COLO668 (cell line): Measurements from ENCODE around the gene OR13C2.
A peak's percentile ranks its signal among the peaks of the same experiment; 100 is the strongest.
"Not testable (repeated sequence)": the region's sequence is repeated elsewhere in the genome, so short reads cannot be mapped to it uniquely, and the experiment has no call there.

ENCODE experiments used
- DNase-seq: peaks from one replicate; lab custom pipeline; 2025; ENCODE audit not compliant: unreplicated experiment; lab: John Stamatoyannopoulos, UW

The OR13C2 gene, protein sequence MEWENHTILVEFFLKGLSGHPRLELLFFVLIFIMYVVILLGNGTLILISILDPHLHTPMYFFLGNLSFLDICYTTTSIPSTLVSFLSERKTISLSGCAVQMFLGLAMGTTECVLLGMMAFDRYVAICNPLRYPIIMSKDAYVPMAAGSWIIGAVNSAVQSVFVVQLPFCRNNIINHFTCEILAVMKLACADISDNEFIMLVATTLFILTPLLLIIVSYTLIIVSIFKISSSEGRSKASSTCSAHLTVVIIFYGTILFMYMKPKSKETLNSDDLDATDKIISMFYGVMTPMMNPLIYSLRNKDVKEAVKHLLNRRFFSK

DNA sequence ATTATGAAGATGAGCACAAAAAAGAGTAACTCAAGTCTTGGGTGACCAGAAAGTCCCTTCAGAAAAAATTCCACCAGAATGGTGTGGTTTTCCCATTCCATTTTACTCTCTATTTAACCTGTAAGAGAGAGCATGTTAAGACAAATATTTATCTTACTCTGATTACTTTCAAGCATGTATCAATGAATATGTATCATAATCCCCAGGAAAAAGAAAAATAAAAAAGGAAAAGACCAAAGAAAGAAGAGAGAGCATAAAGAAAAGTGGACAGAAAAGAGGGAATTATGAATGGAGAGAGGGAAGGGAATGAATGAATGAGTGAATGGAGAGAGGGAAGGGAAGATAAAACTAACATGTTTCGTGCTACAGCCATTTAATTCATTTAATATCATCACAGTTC lies at the start of gene OR13C2:
TSS of gene OR13C2 (minus strand) at position 101 of the 400 bp plus-strand sequence. CDS start at position 101, 0 bp downstream.
- DNase-seq = not testable (repeated sequence)

DNA sequence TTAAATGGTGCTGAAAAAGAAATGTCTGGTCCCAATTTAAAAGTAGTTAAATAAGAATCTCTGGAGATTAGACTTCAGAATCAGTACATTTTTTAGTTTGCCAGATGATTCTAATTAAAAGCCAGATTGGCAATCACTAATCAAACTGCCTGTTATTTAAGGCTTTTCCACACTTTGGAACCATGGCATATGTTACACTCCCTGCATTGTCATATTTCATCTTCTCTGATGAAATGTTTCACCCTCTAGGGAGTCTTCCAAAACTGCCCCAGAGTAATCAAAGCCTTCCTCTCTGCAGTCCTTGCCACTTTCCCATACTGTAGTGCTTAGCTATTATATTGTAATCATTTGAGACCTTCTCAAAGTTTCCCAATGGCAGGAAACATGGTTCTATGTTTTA lies 30.0 kb upstream of the OR13C2 start:
- no peak for DNase-seq

DNA sequence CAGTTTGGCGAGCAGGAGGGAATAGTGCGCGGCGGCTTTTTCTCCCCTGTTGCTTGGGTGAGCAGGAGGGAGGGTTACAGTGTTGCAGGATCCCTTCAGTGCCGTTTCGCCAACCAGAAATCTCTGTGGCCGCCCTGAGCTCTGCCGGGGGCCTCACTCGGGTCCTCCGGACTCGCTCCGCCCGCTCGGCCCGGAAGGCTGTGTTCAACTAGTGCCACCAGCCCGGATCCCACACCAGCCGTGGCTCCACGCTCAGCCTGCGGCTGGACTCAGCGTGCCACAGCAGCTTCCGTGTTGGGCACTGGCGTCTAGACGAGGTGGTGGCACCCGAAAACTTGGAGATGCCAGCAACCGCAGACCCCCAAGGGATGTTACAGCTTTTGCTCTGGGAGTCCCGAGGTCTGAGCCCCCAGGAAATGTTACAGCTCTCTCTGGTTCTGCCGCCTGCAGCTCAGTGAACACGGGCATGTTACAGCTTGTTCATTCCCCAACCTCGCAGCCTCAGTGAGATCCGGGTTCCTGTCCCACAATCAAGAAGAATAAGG lies 28.6 kb upstream of the OR13C2 start:
- no peak for DNase-seq

DNA sequence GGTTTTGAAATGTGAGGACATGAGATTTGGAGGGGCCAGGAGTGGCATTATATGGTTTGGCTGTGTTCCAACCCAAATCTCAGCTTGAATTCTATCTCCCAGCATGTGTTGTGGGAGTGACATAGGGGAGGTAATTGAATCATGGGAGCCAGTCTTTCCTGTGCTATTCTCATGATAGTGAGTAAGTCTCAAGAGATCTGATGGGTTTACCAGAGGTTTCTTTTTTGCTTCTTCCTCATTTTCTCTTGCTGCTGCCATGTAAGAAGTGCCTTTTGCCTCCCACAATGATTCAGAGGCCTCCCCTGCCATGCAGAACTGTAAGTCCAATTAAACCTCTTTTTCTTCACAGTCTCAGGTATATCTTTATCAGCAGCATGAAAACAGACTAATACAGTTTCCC lies 20.5 kb upstream of the OR13C2 start:
- not testable (repeated sequence) for DNase-seq

DNA sequence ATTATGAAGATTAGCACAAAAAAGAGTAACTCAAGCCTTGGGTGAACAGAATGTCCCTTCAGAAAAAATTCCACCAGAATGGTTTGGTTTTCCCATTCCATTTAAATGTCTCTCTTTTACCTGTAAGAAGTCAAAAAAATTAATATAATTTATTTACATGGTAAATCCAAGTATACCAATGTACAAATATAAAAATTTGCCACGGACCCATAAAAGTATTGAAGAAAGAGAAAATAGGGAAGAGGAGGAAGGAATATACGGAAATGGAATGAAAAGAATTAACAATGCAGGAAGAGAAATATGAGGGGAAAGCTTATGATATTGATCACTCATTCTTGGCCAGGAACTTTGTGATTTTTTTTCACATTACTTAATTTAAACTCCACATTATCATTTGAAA lies 12.7 kb upstream of the OR13C2 start, which contains the start of gene OR13C9:
TSS of gene OR13C9 (minus strand) at position 101 of the 400 bp plus-strand sequence. CDS start at position 101, 0 bp downstream.
- no peak for DNase-seq

DNA sequence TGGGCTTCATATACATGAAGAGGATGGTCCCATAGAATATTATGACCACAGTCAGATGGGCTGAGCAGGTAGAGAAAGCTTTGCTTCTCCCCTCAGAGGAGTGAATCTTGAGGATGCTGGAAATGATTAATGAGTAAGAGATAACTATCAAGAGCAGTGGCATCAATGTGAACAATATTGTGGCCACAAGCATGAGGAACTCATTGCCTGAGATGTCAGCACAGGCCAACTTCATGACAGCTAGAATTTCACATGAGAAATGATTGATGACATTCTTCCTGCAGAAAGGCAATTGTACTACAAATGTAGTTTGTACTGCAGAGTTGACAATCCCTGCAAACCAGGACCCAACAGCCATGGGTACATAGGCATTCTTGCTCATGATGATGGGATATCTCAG lies 12.0 kb upstream of the OR13C2 start:
- DNase-seq = no peak

DNA sequence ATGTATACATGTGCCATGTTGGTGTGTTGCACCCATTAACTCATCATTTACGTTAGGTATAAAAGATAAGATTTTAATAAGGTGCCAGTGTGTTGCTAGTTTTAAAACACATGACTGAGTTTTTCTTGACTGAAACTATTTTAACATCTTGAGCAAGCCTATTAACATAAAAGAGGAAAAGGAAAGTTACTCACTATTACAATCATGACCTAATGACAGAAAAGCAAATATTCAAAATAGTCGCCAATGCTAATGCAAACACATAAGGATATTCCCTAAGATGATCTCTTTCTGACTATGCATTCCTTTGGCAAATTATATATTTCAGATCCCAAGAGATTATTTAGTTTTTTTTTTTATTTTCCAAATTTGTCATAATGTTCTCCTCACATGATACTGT lies 5.8 kb upstream of the OR13C2 start:
- DNase-seq = no peak

DNA sequence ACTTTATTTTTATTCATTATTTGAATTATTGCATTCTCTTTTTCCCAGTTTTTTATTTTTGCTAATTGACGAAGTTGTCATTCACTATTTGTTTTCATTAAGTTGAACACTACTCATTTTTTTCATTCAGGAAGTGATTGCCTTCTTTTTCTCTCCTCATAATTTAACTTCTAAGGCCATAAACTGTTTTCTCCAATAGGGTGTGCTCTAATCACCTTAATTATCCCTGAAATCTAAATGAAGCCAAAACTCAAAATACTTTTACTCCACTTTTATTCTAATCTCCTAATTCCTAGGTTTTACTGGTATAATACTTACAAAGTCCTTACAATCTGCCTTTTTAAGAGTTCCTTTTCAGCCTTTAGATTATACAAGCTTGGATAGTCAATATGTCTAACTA lies 2.9 kb upstream of the OR13C2 start:
- no peak for DNase-seq

DNA sequence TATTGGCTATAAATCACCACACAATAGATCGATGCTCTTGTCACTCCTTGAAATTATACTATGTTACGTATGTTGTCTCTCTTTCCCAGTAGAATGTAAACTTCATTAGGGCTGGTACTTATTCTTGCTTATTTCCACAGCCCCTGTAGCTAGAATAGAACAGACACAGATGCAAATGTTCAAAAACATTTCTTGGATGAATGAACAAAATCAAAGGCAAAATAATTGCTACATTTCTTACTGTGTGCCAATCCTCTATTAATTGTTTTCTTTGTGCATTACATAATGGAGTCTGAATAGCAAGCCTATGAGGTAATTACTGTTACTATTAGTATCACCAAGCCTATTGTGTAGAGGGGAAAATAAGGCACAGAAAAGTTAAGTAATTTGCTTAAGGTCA lies 725 bp upstream of the OR13C2 start:
- no peak for DNase-seq

DNA sequence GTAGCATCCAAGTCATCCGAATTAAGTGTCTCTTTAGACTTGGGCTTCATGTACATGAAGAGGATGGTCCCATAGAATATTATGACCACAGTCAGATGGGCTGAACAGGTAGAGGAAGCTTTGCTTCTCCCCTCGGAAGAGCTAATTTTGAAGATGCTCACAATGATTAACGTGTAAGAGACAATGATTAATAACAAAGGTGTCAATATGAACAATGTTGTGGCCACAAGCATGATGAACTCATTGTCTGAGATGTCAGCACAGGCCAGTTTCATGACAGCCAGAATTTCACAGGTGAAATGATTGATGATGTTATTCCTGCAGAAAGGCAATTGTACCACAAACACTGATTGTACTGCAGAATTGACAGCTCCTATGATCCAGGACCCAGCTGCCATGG lies 626 bp downstream of the OR13C2 start:
- DNase-seq = no peak

DNA sequence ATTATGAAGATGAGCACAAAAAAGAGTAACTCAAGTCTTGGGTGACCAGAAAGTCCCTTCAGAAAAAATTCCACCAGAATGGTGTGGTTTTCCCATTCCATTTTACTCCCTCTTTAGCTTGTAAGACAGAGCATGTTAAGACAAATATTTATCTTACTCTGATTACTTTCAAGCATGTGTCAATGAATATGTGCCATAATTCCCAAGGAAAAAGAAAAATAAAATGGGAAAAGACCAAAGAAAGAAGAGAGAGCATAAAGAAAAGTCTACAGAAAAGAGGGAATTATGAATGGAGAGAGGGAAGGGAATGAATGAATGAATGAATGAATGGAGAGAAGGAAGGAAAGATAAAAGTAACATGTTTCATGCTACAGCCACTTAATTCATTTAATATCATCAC lies 6.1 kb downstream of the OR13C2 start, which contains the start of gene OR13C5:
TSS of gene OR13C5 (minus strand) at position 101 of the 400 bp plus-strand sequence. CDS start at position 101, 0 bp downstream.
- DNase-seq = not testable (repeated sequence)

DNA sequence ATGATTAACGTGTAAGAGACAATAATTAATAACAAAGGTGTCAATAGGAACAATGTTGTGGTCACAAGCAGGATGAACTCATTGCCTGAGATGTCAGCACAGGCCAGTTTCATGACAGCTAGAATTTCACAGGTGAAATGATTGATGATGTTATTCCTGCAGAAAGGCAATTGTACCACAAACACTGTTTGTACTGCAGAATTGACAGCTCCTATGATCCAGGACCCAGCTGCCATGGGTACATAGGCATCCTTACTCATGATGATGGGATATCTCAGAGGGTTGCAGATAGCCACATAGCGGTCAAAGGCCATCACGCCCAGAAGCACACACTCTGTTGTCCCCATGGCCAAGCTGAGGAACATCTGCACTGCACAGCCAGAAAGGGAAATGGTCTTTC lies 6.7 kb downstream of the OR13C2 start:
- DNase-seq = not testable (repeated sequence)

DNA sequence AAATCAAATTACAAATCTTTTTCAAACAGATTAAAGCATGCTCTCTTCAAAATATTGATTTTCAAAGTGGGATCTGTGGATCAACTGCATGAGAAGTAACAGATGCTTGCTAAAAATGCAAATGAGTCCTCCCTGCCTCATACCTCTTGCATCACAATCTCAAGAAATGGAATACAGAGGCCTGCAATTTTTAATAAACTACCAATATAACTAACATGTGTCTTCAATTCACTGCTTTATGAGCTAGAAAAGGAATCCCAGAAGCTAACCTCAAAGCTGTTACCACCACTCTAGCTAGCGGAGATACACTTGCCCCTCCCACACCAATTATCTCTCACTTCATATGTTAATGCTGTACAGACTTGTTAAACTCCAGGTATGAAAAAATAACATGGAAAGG lies 15.8 kb downstream of the OR13C2 start:
- no peak for DNase-seq

DNA sequence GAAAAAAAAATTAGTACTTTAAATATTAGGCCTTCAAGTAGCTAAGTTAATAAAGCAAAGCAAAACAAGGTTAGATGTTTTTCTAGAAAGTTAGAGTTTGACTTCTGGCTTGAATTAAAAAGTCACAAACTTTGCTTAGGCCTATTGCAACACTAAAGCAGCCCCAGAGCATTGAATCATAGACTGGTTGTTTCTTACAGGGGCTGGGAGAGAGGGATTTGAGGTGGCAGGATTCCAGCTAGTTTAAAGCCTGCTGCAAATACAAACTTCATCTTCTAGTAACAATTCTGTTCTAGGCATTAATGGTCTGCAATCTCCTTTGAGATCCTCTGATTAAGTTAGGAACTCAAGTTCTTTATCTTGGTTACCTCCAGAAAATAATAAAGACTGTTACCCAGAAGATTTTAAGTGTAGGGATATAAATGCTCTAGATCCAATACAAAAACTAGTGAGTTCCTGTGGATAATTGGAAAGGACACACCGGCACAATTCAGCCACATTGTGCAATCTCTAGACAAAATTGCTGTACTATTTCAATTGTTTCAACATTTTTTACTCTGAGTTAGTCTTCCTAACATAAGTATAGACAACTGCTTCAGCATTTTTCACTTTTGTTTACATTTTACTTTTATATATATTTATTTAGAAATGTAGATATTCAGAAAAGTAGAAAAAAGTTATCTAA lies 18.8 kb downstream of the OR13C2 start:
- no peak for DNase-seq

DNA sequence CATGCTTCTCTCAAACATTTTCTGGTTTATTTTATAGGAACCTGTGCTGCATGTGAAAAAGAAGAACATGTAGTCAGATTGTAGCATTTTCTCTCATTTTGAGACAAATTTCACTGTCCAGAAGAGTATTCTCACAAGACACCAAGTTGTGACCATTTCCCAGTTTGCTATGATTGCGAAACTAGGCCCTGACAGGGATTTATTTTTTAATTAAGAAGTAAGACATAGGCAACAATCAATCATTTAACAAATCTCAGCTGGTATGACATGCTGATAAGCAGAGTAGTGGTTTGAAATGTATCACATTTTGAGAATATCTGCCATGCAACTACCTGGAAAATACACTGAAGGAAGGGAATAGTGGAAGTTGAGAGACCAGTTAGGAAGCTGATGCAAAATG lies 24.9 kb downstream of the OR13C2 start:
- no peak for DNase-seq

DNA sequence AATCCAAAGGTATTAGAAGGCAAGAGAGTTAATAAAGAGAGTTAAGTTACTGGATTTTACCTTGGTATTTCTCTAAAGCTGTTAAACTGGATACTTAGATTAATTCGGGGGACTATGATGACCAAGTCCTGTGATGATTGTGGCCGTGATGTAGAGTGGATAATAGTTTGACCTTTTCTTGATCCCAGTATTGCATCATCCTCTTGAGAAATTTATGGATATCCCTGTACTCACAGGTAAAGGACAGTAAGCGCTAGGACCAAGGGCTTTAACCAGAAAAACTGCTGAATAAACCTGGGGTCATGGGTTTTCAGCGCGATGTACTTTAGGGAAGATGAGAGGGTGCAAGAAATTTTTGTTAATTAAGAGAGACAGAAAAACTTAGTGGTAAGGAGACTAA lies 28.2 kb downstream of the OR13C2 start:
- no peak for DNase-seq

DNA sequence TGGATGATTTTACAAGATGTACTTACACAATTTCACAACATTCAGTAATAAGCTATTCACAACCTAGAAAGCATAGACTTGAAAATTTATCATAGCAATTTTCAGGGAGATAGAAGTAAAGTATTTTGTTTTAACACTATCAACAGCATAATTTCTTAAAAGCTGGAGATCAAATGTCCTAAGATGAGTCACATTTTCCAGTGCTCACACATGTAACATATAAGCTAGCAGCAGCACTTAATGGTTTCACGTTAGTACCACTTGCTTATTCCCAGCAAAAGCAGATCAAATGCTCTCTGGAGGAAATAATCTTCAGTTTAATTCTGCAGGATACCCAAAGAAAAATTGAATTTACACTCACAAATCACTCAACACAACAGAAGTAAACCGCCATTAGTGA lies 30.0 kb downstream of the OR13C2 start:
- no peak for DNase-seq

DNA sequence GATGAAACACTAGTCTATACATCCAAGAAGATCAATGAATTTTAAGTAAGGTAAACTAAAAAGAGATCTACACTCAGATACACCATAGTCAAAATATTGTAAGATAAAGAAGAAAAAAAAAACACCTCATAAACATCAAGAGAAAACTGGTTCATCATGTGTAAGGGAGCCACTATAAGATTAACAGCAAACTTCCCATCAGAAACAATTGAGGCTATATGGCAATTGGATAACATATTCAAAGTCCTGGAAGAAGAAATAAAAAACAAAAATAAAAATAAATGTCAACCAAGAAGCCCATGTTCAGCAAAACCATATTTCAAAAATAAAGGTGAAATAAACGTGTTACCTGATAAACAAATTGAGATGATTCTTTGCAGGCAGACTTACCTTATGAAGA lies 32.8 kb downstream of the OR13C2 start:
- DNase-seq = no peak

DNA sequence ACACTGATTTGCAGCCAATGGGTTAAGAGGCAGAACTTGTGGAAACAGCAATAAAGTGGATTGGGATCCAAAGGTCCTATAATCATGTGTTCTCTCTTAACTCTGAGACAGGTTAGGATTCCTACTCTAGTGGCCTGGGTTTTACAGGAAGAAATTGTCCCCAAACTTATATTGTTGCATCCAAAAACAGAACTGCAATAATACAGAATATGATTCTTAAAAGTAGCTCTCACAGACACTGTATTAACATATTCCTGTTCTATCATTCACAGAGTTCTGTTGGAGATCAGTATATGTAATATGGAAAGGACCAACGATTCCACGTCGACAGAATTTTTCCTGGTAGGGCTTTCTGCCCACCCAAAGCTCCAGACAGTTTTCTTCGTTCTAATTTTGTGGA lies 36.6 kb downstream of the OR13C2 start, which contains the start of gene OR13C8:
TSS of gene OR13C8 (plus strand) at position 301 of the 400 bp plus-strand sequence. CDS start at position 301, 0 bp downstream.
- no peak for DNase-seq

DNA sequence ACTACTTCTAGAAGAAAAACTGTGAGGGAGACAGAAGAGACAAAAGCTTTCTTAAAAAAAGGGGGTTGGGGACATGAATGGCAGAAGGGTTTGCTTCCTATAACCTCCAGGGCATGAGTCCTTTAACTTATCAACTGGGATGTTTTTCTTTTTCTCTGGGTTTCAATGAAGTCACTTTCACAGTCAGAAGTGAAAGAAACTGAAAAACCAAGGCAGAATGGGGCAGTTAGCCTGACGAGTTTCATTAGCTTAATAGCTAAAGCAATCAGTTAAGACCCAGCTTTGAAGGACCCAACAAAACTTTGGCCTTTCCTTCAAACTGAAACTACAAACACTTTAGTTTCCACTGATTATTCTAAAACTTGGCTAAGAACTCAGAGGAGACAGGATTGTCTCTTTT lies 41.1 kb downstream of the OR13C2 start:
- no peak for DNase-seq

DNA sequence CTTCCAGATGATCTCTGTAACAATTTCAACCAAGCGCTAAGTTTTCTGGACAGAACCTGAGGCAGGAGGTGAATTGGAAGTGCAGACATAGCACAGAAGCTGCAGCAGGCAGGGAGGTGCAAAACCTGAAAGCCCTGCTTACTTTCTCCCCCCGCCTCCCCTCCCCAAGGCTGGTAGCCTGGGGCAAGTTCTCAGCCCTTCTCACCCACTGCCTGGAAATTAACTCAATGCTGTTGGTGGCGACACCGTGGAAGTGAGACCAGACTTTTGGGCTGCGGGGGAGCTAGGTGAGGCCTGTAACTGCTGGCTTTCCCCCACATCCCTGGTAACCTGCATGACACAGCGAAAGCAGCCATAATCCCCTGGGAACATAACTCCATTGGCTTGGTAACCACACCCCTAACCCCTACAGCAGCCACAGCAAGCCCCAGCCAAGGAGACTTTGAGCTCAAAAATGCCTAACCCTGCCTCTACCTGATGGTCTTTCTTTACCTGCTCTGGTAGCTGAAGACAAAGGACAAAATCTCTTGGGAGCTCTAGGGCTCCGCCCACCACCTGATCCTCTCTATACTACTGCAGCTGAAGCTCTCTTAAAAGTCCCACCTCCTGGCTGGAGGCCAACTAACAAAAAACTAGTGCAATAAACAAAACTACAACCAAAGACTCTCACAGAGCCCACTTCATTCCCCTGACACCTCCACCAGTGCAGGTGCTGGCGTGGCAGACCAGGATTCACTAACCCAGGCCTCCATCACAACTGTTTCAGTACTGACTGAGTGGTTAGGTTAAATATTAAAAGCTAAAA lies 48.4 kb downstream of the OR13C2 start:
- peak; percentile 5 for DNase-seq
